Nephron (organoid): ENCODE measurements around the gene MRPL34.

ENCODE experiments used
- H3K27ac Mint-ChIP-seq, 3 experiments: 2 replicates each; pipeline ENCODE4 v1.8.0; 2020; ENCODE audit warnings: mixed read lengths in 3 of 3, mild to moderate bottlenecking in 2 of 3, moderate library complexity in 1 of 3
- H3K27me3 Mint-ChIP-seq: 2 replicates; pipeline ENCODE4 v1.8.0; 2021; ENCODE audit warnings: low read depth, mild to moderate bottlenecking, moderate library complexity, mixed read lengths
- H3K36me3 Mint-ChIP-seq: 2 replicates; pipeline ENCODE4 v1.8.0; 2020; ENCODE audit warnings: low read depth, mixed read lengths
- H3K4me1 Mint-ChIP-seq: 2 replicates; pipeline ENCODE4 v1.8.0; 2020; ENCODE audit warnings: mixed read lengths
- H3K4me3 Mint-ChIP-seq, 3 experiments: 2 replicates each; pipeline ENCODE4 v1.8.0; 2020; ENCODE audit warnings: mild to moderate bottlenecking in 3 of 3, mixed read lengths in 3 of 3, moderate library complexity in 2 of 3
- H3K9me3 Mint-ChIP-seq: 2 replicates; pipeline ENCODE4 v1.8.0; 2020; ENCODE audit warnings: mixed read lengths
- TF ChIP-seq, protein P1 (sequence below), 3 experiments: fragments of 200-600 bp; sonication (generic); IDR thresholded peaks; one replicate each; pipeline ENCODE4 v1.5.0; 2021; ENCODE audit warnings: antibody characterized with exemption in 3 of 3; ENCODE audit not compliant: unreplicated experiment in 3 of 3

Gene MRPL34

DNA sequence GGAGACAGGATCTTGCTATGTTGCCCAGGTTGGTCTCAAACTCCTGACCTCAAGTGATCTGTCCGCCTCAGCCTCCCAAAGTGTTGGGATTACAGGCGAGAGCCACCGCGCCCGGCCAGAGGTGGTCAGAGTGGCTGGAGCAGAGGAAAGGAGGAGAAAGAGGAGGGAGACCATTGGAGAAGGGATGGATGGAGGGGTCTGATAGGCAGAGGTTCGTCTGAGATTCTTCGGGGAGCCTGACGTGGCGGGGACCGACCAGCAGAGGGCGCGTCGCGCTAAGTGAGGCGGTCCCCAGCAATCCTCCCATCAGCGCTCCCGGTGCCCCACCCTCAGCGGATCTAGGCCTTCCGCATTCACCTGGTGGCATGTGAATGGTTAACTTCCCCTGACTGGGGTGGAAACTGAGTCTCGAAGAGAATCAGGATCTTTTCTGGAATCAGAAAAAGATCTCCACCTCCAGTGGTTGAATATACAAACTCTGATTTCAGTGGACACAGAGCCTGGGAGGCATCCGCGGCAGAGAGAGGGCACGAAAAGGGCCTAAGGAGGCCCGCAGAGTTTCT lies 40.5 kb downstream of the MRPL34 start:
- H3K27ac Mint-ChIP-seq: peak overlapping the region in 1 of 3 experiments; percentile 62
- H3K9me3 Mint-ChIP-seq: no peaks in the 10 kb centered on the region
- peak overlapping the region in 1 of 3 experiments; percentile 40 for H3K4me3 Mint-ChIP-seq
- peaks cover 15% of the 10 kb centered on the region for H3K4me1 Mint-ChIP-seq
- H3K36me3 Mint-ChIP-seq: no peaks in the 10 kb centered on the region
- H3K27me3 Mint-ChIP-seq: peaks cover 8% of the 10 kb centered on the region
- TF ChIP-seq, protein P1, sequence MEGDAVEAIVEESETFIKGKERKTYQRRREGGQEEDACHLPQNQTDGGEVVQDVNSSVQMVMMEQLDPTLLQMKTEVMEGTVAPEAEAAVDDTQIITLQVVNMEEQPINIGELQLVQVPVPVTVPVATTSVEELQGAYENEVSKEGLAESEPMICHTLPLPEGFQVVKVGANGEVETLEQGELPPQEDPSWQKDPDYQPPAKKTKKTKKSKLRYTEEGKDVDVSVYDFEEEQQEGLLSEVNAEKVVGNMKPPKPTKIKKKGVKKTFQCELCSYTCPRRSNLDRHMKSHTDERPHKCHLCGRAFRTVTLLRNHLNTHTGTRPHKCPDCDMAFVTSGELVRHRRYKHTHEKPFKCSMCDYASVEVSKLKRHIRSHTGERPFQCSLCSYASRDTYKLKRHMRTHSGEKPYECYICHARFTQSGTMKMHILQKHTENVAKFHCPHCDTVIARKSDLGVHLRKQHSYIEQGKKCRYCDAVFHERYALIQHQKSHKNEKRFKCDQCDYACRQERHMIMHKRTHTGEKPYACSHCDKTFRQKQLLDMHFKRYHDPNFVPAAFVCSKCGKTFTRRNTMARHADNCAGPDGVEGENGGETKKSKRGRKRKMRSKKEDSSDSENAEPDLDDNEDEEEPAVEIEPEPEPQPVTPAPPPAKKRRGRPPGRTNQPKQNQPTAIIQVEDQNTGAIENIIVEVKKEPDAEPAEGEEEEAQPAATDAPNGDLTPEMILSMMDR (IDR thresholded peaks at IDR 0.05; ENCODE audit: unreplicated experiment in 3 of 3): peak; percentile 90 to 97 (median 94)

DNA sequence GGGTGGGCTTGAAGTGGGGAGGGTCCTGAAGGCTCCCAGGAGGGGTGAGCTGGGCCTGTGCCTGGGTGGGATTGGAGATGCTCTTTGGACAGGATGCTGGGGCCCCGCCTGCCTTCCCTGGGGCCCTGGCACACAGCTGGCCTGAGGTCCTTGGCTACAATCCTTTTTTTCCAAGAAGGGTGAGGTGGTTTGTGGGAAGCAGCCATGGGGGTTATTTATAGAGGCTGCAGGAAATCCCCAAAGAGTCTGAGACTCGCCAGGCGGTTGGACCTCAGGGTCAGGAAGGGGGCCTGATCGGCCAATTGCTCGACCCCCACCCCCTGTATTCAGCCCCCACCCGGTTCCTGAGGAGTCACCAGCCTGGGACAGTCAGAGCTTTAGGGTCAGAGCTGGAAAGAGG lies 41.7 kb downstream of the MRPL34 start:
- TF ChIP-seq, protein P1 (IDR thresholded peaks at IDR 0.05; ENCODE audit: unreplicated experiment in 3 of 3): no peak
- no peak overlapping the region for H3K4me3 Mint-ChIP-seq
- H3K36me3 Mint-ChIP-seq: no peaks in the 10 kb centered on the region
- no peaks in the 10 kb centered on the region for H3K9me3 Mint-ChIP-seq
- peaks cover 8% of the 10 kb centered on the region for H3K27me3 Mint-ChIP-seq
- H3K4me1 Mint-ChIP-seq: peaks cover 15% of the 10 kb centered on the region
- peak overlapping the region; percentile 68 to 84 (median 72) for H3K27ac Mint-ChIP-seq

DNA sequence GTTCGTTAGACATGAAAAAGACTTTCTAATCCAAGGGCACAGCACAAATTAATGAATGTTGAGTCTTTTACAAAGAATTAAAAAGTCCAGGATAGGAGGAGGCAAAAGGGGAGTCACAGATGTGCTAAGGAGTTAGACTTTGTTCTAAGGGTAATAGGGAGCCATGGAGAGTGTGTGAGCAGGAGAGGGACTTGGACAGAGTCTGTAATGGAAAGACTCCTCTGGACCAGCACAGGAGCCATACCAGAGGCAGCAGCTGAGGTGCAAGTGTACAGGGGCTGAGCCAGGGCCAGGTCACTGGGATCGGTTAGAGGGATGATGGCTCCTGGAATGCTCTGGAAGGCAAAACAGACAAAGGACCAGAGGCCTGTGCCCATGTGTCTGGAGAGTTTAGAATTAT lies 42.2 kb downstream of the MRPL34 start:
- Mint-ChIP-seq H3K36me3 (no peaks in the 10 kb centered on the region), H3K4me1 (peaks cover 15% of the 10 kb centered on the region), H3K27ac (peak overlapping the region; percentile 68 to 84 (median 72)), H3K4me3 (no peak overlapping the region), H3K27me3 (peaks cover 8% of the 10 kb centered on the region), H3K9me3 (no peaks in the 10 kb centered on the region)
- TF ChIP-seq, protein P1 (IDR thresholded peaks at IDR 0.05; ENCODE audit: unreplicated experiment in 3 of 3): no peak

DNA sequence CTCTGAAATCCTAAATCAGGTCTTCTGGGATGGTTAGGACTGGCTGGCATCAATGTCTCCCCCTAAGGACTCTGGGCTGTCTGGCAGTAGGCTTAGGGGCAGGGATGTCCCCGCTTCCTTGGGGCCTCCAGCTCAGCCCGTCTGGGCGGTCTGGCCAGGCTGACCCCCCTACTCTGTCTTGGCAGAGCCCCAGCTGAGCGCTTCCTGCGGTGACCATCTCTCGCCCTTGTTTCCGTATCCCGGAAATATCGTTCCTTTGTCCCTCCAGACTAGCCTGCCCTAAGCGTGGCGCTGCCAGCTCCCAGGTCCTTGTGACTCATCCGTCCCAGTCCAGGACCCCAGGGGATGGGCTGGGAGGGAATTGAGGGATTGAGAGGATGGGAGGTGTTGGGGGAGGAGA lies 43.0 kb downstream of the MRPL34 start:
- H3K27ac Mint-ChIP-seq: peak overlapping the region; percentile 85 to 95 (median 87)

DNA sequence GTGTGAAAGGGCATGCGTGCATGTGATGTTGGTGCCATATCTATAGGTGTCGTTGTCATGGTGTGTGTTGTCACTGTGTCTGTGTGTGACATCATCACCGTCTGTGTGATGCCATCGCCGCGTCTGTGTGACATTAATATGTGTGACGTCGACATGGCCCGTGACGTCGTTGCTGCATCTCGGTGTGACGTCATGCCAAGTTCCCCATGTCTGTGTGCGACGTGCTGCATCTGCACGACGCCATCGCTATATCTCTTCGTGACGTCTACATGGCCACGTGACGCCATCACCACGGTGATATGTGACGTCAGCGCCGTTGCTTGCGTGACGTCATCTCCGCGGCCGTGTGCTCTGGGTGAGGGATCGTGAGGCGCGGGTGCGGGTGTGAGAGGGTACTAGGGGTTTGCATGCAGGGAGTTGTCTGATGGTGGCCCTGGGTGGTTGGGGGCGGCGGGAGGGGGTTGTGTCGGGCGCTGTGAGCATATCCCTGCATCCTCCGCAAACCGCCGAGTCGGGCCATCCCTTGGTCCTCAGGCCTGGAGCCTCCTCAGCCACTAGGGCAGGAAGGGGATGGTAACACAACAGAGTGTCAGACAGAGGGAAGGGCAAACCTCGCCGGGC lies 46.3 kb downstream of the MRPL34 start:
- Mint-ChIP-seq H3K9me3 (no peaks in the 10 kb centered on the region), H3K36me3 (no peaks in the 10 kb centered on the region), H3K4me1 (peaks cover 15% of the 10 kb centered on the region), H3K27ac (no peak overlapping the region), H3K27me3 (peaks cover 8% of the 10 kb centered on the region), H3K4me3 (no peak overlapping the region)
- TF ChIP-seq, protein P1 (IDR thresholded peaks at IDR 0.05; ENCODE audit: unreplicated experiment in 3 of 3): no peak

More for the DNA sequence above, 43.0 kb downstream of the MRPL34 start:
- TF ChIP-seq, protein P1 (IDR thresholded peaks at IDR 0.05; ENCODE audit: unreplicated experiment in 3 of 3): no peak
- Mint-ChIP-seq H3K36me3 (no peaks in the 10 kb centered on the region), H3K9me3 (no peaks in the 10 kb centered on the region), H3K27me3 (peaks cover 8% of the 10 kb centered on the region), H3K4me1 (peaks cover 15% of the 10 kb centered on the region), H3K4me3 (peak overlapping the region; percentile 58 to 79 (median 62))
